GM19455 (cell line): ENCODE measurements around the gene INPP4A.

ENCODE experiments used
- ATAC-seq: cut with Tn5 transposase; IDR thresholded peaks from one replicate; pipeline ENCODE4 v1.9.1; 2021; ENCODE audit not compliant: unreplicated experiment

The INPP4A gene

GRCh38 chr2:98558852-98559530 is 114.3 kb downstream of the INPP4A start:
- no peak for ATAC-seq

- ATAC-seq: no peak
Observed at GRCh38 chr2:98559581-98559980, 114.9 kb downstream of the INPP4A start.

GRCh38 chr2:98560256-98560771 is 115.7 kb downstream of the INPP4A start:
- ATAC-seq: no peak

GRCh38 chr2:98561018-98561417 is 116.4 kb downstream of the INPP4A start:
- no peak for ATAC-seq

GRCh38 chr2:98561902-98562695 is 117.4 kb downstream of the INPP4A start:
- ATAC-seq: no peak

GRCh38 chr2:98563394-98563793 is 118.7 kb downstream of the INPP4A start:
- no peak for ATAC-seq

- no peak for ATAC-seq
Observed at GRCh38 chr2:98564541-98565132, 120.0 kb downstream of the INPP4A start.

- ATAC-seq: no peak
Observed at GRCh38 chr2:98565286-98565860, 120.7 kb downstream of the INPP4A start.

- no peak for ATAC-seq
Observed at GRCh38 chr2:98565941-98566340, 121.3 kb downstream of the INPP4A start.

- no peak for ATAC-seq
Observed at GRCh38 chr2:98568161-98568956, 123.7 kb downstream of the INPP4A start.

GRCh38 chr2:98569197-98569793 is 124.6 kb downstream of the INPP4A start:
- ATAC-seq: no peak

- no peak for ATAC-seq
Observed at GRCh38 chr2:98569915-98570314, 125.3 kb downstream of the INPP4A start.

- ATAC-seq: no peak
Observed at GRCh38 chr2:98570356-98570755, 125.7 kb downstream of the INPP4A start.

- ATAC-seq: no peak
Observed at GRCh38 chr2:98571121-98571701, 126.6 kb downstream of the INPP4A start.

GRCh38 chr2:98571796-98572195 is 127.1 kb downstream of the INPP4A start:
- no peak for ATAC-seq

- no peak for ATAC-seq
Observed at GRCh38 chr2:98572211-98572610, 127.6 kb downstream of the INPP4A start.

GRCh38 chr2:98572676-98573075 is 128.0 kb downstream of the INPP4A start:
- ATAC-seq: no peak

- ATAC-seq: no peak
Observed at GRCh38 chr2:98573426-98573825, 128.8 kb downstream of the INPP4A start.

- ATAC-seq: no peak
Observed at GRCh38 chr2:98576666-98577312, 132.1 kb downstream of the INPP4A start.
